WTC11 (cell line): ENCODE results near the gene PPM1K. TPM values are rescaled to one million over a fixed set of nuclear protein-coding genes. Genes with fewer than 3 reads are reported as not detected.

ENCODE experiments used
- ATAC-seq: fragments of 200-7000 bp; cut with Tn5 transposase; 2 replicates; pipeline ENCODE4 v1.10.0; 2021; ENCODE audit warnings: mild to moderate bottlenecking, moderate library complexity
- CTCF ChIA-PET: fragments of 300-600 bp; sonication (Branson Sonifier 250); formaldehyde crosslinking; loops from one replicate; lab custom pipeline; 2021; ENCODE audit warnings: antibody characterized with exemption; lab: Charles Lee
- POLR2A ChIA-PET: fragments of 350-600 bp; sonication (Branson Sonifier 250); formaldehyde crosslinking; loops from one replicate; lab custom pipeline; 2021; ENCODE audit warnings: antibody characterized with exemption; lab: Charles Lee
- DNase-seq: peaks from one replicate; pipeline ENCODE4 v3.0.0; 2021; ENCODE audit warnings: low spot score
- H3K27ac Mint-ChIP-seq: 2 replicates; pipeline ENCODE4 v1.8.0; 2021; ENCODE audit warnings: mixed read lengths
- H3K27me3 Mint-ChIP-seq: 2 replicates; pipeline ENCODE4 v1.8.0; 2021; ENCODE audit warnings: low read depth, mild to moderate bottlenecking, moderate library complexity, mixed read lengths
- H3K36me3 Mint-ChIP-seq: 2 replicates; pipeline ENCODE4 v1.8.0; 2021; ENCODE audit warnings: mixed read lengths
- H3K4me1 Mint-ChIP-seq: 2 replicates; pipeline ENCODE4 v1.8.0; 2022; ENCODE audit warnings: mixed read lengths
- H3K4me3 Mint-ChIP-seq: 2 replicates; pipeline ENCODE4 v1.8.0; 2021; ENCODE audit warnings: mild to moderate bottlenecking, moderate library complexity, mixed read lengths
- H3K9me3 Mint-ChIP-seq: 2 replicates; pipeline ENCODE4 v1.8.0; 2021; ENCODE audit warnings: mixed read lengths
- GABPB1 ChIP-seq: sonication (generic); formaldehyde crosslinking; IDR thresholded peaks from 2 replicates; pipeline ENCODE4 v1.8.1; 2023; ENCODE audit warnings: mild to moderate bottlenecking, missing genetic modification reagents
- GRHL2 ChIP-seq: fragments of 250-450 bp; sonication (Bioruptor Pico); IDR thresholded peaks from 2 replicates; pipeline ENCODE4 v1.8.0; 2022; ENCODE audit warnings: mild to moderate bottlenecking, moderate library complexity; ENCODE audit not compliant: insufficient replicate concordance, severe bottlenecking
- IRF2 ChIP-seq: sonication (generic); formaldehyde crosslinking; IDR thresholded peaks from 2 replicates; pipeline ENCODE4 v1.8.0; 2022; ENCODE audit warnings: low read depth, missing genetic modification reagents, borderline replicate concordance
- NFATC4 ChIP-seq: fragments of 250-450 bp; sonication (Bioruptor Pico); IDR thresholded peaks from 2 replicates; pipeline ENCODE4 v1.9.0; 2021; ENCODE audit warnings: mild to moderate bottlenecking
- PRRX2 ChIP-seq: fragments of 250-450 bp; sonication (Bioruptor Pico); IDR thresholded peaks from 2 replicates; pipeline ENCODE4 v1.8.0; 2021; ENCODE audit warnings: mild to moderate bottlenecking
- TP53 ChIP-seq: sonication (generic); formaldehyde crosslinking; IDR thresholded peaks from 2 replicates; pipeline ENCODE4 v1.8.1; 2023; ENCODE audit warnings: mild to moderate bottlenecking, missing genetic modification reagents
- ZNF121 ChIP-seq: sonication (generic); formaldehyde crosslinking; IDR thresholded peaks from 2 replicates; pipeline ENCODE4 v1.8.0; 2023; ENCODE audit warnings: missing genetic modification reagents
- ZNF263 ChIP-seq: sonication (generic); formaldehyde crosslinking; IDR thresholded peaks from 2 replicates; pipeline ENCODE4 v1.8.1; 2022; ENCODE audit warnings: low read depth, mild to moderate bottlenecking, moderate library complexity, missing genetic modification reagents
- ZNF416 ChIP-seq: fragments of 250-450 bp; sonication (Bioruptor Pico); IDR thresholded peaks from 2 replicates; pipeline ENCODE4 v1.9.0; 2021; ENCODE audit warnings: mild to moderate bottlenecking, inconsistent platforms
- total RNA-seq: library from RNA; stranded (reverse); gene quantifications from 3 replicates; pipeline ENCODE4 v1.2.3, GENCODE V29; 2021
- TF ChIP-seq, protein P1 (sequence below): sonication (generic); formaldehyde crosslinking; IDR thresholded peaks from 2 replicates; pipeline ENCODE4 v1.8.1; 2022; ENCODE audit warnings: mild to moderate bottlenecking, missing genetic modification reagents, moderate library complexity, borderline replicate concordance
- TF ChIP-seq, protein P2 (sequence below): fragments of 250-450 bp; sonication (Bioruptor Pico); IDR thresholded peaks from 2 replicates; pipeline ENCODE4 v1.9.0; 2021; ENCODE audit warnings: mild to moderate bottlenecking
- TF ChIP-seq, protein P3 (sequence below): sonication (generic); formaldehyde crosslinking; IDR thresholded peaks from 2 replicates; pipeline ENCODE4 v1.8.0; 2023; ENCODE audit warnings: missing genetic modification reagents, mild to moderate bottlenecking, borderline replicate concordance
- TF ChIP-seq, protein P4 (sequence below): sonication (generic); formaldehyde crosslinking; IDR thresholded peaks from 2 replicates; pipeline ENCODE4 v1.8.1; 2023; ENCODE audit warnings: mild to moderate bottlenecking, missing genetic modification reagents
- TF ChIP-seq, protein P5 (sequence below): sonication (generic); formaldehyde crosslinking; IDR thresholded peaks from 2 replicates; pipeline ENCODE4 v1.8.0; 2022; ENCODE audit warnings: mild to moderate bottlenecking, missing genetic modification reagents
- TF ChIP-seq, protein P6 (sequence below): sonication (generic); formaldehyde crosslinking; IDR thresholded peaks from 2 replicates; pipeline ENCODE4 v1.8.1; 2023; ENCODE audit warnings: mild to moderate bottlenecking, missing genetic modification reagents, moderate library complexity
- TF ChIP-seq, protein P7 (sequence below): fragments of 250-450 bp; sonication (Bioruptor Pico); IDR thresholded peaks from 2 replicates; pipeline ENCODE4 v1.9.0; 2021; ENCODE audit warnings: moderate library complexity, mild to moderate bottlenecking, inconsistent platforms, borderline replicate concordance

The PPM1K gene
- total RNA-seq, 1 experiment from 2014 or later = 17.0 TPM

DNA sequence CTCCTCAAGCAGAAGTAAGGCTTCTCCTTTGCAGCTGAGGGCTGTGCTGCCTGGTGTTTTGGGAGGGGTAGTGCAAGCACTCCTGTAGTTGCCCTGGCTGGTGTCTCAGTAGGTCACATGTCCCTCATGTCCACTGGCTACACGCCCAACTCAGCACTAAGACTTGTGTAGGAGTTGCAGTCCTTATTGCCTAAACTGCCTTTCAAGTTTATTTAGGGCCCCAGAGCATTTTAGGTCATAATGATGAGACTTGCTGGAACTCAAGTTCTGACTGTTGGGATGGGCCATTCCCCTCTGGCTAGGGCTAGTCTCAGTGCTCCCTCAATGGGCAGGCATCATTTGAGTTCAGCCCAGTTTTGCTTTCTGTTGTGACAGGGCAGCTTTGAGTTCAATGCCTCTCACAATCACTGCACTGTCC, 44.1 kb downstream of the PPM1K start:
- 0 out of 2 replicates have a peak, but pooled peaks cover 3% of the 10 kb centered on the region for H3K4me1 Mint-ChIP-seq
- DNase-seq = no peak
- H3K36me3 Mint-ChIP-seq = no peaks in the 10 kb centered on the region
- no peak overlapping the region for H3K4me3 Mint-ChIP-seq
- TF ChIP-seq ZNF121 (CRISPR knock-in tag) (no peak), ZNF263 (CRISPR knock-in tag) (no peak), GABPB1 (CRISPR knock-in tag) (no peak)
- TF ChIP-seq, all 79 proteins: peak for 0
- ChIA-PET CTCF (no interaction called here), POLR2A (no interaction called here)
- Mint-ChIP-seq H3K9me3 (peaks cover 15% of the 10 kb centered on the region), H3K27ac (no peak overlapping the region), H3K27me3 (no peaks in the 10 kb centered on the region; the same call in 1 of the 2 replicates)
- ATAC-seq = no peak

DNA sequence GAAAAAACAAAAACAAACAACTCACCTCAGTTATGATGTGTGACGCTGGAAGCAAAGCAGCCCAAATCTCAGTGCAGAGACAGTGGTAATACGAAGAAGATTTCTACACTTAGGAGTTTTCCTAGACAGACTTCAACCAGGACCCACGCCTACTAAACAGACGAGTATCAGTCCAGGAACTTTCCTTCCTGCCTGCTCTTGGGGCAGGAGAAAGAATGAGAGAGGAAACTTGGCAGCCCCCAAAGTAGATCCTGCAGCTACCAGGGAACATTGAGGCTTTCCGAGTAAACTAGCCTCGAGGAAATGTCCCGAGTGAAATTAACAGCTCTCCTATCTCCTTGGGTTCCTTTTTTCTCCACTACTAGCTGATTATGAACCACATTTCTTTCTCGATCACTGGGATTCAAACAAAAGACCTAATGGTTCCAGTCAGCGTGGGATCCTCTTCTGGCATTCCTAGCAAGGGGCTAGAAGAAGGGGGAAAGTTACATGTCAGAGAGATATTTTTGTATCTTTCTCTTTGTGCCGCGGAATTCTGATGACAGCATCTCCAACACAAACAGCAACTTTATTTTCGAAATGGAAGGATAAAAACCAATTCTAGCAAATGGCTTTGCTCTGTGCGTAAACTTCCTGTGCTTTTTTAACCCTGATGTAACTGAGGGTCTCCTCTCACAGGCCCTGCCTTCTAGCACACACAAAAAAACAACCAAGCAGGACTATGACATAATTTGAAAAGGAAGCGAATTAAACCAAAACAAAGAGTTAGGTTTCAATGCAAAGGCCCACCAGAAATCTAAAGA, 53.2 kb downstream of the PPM1K start:
- ATAC-seq = no peak
- no peak for DNase-seq
- H3K27ac Mint-ChIP-seq = 0 out of 2 replicates have a peak overlapping the region, but pooled peaks have one; percentile 1

DNA sequence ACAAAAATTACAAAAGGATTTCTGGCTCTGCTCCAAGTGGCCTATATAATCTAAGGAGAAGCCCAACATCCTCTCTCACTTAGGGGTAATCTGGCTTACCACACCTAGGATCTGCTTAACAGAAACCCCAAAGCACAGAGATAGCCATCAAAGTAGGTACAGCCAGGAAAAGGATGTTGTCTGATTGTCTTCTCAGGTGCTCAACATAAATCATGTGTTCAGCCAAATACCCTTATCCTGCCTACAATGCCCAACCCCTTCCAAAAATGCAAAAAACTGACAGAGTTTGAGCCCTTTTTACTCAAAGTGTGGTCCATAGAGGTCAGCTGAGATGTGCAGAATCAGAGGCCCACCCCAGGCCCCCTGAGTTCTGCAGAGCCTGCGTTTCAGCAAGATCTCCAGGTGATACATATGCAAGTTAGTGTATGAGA, 53.9 kb downstream of the PPM1K start:
- ATAC-seq = no peak
- Mint-ChIP-seq H3K27ac (no peak overlapping the region), H3K4me1 (peaks cover 9% of the 10 kb centered on the region; the same call in 1 of the 2 replicates), H3K27me3 (no peaks in the 10 kb centered on the region; the same call in 1 of the 2 replicates), H3K9me3 (peaks cover 31% of the 10 kb centered on the region), H3K36me3 (peaks cover 9% of the 10 kb centered on the region), H3K4me3 (no peak overlapping the region)
- DNase-seq = no peak
- ChIA-PET CTCF (interaction anchor here (0.9 kb wide), 2 partner anchors 11 to 285 kb away, joined by 3 read pairs; no protein-coding TSS in a partner anchor), POLR2A (no interaction called here)
- TF ChIP-seq, protein P1, sequence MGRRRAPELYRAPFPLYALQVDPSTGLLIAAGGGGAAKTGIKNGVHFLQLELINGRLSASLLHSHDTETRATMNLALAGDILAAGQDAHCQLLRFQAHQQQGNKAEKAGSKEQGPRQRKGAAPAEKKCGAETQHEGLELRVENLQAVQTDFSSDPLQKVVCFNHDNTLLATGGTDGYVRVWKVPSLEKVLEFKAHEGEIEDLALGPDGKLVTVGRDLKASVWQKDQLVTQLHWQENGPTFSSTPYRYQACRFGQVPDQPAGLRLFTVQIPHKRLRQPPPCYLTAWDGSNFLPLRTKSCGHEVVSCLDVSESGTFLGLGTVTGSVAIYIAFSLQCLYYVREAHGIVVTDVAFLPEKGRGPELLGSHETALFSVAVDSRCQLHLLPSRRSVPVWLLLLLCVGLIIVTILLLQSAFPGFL (CRISPR knock-in tag) = no peak
- TF ChIP-seq, protein P2, sequence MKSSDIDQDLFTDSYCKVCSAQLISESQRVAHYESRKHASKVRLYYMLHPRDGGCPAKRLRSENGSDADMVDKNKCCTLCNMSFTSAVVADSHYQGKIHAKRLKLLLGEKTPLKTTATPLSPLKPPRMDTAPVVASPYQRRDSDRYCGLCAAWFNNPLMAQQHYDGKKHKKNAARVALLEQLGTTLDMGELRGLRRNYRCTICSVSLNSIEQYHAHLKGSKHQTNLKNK (CRISPR knock-in tag) = no peak
- TF ChIP-seq, protein P3, sequence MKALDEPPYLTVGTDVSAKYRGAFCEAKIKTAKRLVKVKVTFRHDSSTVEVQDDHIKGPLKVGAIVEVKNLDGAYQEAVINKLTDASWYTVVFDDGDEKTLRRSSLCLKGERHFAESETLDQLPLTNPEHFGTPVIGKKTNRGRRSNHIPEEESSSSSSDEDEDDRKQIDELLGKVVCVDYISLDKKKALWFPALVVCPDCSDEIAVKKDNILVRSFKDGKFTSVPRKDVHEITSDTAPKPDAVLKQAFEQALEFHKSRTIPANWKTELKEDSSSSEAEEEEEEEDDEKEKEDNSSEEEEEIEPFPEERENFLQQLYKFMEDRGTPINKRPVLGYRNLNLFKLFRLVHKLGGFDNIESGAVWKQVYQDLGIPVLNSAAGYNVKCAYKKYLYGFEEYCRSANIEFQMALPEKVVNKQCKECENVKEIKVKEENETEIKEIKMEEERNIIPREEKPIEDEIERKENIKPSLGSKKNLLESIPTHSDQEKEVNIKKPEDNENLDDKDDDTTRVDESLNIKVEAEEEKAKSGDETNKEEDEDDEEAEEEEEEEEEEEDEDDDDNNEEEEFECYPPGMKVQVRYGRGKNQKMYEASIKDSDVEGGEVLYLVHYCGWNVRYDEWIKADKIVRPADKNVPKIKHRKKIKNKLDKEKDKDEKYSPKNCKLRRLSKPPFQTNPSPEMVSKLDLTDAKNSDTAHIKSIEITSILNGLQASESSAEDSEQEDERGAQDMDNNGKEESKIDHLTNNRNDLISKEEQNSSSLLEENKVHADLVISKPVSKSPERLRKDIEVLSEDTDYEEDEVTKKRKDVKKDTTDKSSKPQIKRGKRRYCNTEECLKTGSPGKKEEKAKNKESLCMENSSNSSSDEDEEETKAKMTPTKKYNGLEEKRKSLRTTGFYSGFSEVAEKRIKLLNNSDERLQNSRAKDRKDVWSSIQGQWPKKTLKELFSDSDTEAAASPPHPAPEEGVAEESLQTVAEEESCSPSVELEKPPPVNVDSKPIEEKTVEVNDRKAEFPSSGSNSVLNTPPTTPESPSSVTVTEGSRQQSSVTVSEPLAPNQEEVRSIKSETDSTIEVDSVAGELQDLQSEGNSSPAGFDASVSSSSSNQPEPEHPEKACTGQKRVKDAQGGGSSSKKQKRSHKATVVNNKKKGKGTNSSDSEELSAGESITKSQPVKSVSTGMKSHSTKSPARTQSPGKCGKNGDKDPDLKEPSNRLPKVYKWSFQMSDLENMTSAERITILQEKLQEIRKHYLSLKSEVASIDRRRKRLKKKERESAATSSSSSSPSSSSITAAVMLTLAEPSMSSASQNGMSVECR (CRISPR knock-in tag) = no peak
- TF ChIP-seq NFATC4 (no peak), IRF2 (no peak), PRRX2 (no peak)
- TF ChIP-seq, protein P4, sequence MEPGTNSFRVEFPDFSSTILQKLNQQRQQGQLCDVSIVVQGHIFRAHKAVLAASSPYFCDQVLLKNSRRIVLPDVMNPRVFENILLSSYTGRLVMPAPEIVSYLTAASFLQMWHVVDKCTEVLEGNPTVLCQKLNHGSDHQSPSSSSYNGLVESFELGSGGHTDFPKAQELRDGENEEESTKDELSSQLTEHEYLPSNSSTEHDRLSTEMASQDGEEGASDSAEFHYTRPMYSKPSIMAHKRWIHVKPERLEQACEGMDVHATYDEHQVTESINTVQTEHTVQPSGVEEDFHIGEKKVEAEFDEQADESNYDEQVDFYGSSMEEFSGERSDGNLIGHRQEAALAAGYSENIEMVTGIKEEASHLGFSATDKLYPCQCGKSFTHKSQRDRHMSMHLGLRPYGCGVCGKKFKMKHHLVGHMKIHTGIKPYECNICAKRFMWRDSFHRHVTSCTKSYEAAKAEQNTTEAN = no peak
- TF ChIP-seq, protein P5, sequence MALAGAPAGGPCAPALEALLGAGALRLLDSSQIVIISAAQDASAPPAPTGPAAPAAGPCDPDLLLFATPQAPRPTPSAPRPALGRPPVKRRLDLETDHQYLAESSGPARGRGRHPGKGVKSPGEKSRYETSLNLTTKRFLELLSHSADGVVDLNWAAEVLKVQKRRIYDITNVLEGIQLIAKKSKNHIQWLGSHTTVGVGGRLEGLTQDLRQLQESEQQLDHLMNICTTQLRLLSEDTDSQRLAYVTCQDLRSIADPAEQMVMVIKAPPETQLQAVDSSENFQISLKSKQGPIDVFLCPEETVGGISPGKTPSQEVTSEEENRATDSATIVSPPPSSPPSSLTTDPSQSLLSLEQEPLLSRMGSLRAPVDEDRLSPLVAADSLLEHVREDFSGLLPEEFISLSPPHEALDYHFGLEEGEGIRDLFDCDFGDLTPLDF = no peak
- TF ChIP-seq, protein P6, sequence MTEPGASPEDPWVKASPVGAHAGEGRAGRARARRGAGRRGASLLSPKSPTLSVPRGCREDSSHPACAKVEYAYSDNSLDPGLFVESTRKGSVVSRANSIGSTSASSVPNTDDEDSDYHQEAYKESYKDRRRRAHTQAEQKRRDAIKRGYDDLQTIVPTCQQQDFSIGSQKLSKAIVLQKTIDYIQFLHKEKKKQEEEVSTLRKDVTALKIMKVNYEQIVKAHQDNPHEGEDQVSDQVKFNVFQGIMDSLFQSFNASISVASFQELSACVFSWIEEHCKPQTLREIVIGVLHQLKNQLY (CRISPR knock-in tag) = no peak

More for the DNA sequence above, 53.2 kb downstream of the PPM1K start:
- Mint-ChIP-seq H3K4me3 (no peak overlapping the region), H3K4me1 (peaks cover 9% of the 10 kb centered on the region; the same call in 1 of the 2 replicates), H3K9me3 (peaks cover 31% of the 10 kb centered on the region), H3K27me3 (no peaks in the 10 kb centered on the region; the same call in 1 of the 2 replicates), H3K36me3 (peaks cover 9% of the 10 kb centered on the region)
- POLR2A ChIA-PET = no interaction called here
- CTCF ChIA-PET = interaction anchor here (1.1 kb wide), 1 partner anchor 12 kb away, joined by 4 read pairs; no protein-coding TSS in a partner anchor
- TF ChIP-seq, protein P5 = no peak
- TF ChIP-seq ZNF416 (CRISPR knock-in tag) = no peak
- TF ChIP-seq GRHL2 (CRISPR knock-in tag) = no peak
- TF ChIP-seq, protein P7, sequence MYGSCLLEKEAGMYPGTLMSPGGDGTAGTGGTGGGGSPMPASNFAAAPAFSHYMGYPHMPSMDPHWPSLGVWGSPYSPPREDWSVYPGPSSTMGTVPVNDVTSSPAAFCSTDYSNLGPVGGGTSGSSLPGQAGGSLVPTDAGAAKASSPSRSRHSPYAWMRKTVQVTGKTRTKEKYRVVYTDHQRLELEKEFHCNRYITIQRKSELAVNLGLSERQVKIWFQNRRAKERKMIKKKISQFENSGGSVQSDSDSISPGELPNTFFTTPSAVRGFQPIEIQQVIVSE (CRISPR knock-in tag) = no peak
- no peak for TF ChIP-seq TP53 (CRISPR knock-in tag)
- TF ChIP-seq, all 79 proteins: peak for 0
